Embryonic facial prominence (tissue), 1 donor: Measurements from ENCODE around the gene TICAM1.
A peak's percentile ranks its signal among the peaks of the same experiment; 100 is the strongest.
"Not testable (repeated sequence)": the region's sequence is repeated elsewhere in the genome, so short reads cannot be mapped to it uniquely, and the experiment has no call there.

Source experiments
- DNase-seq: peaks from one replicate; pipeline ENCODE4 v3.0.0-alpha.2; 2016; ENCODE audit errors: extremely low spot score

Gene TICAM1

GRCh38 chr19:4805140-4805539 is 26.4 kb downstream of the TICAM1 start:
- DNase-seq, result not testable (repeated sequence)

DNA sequence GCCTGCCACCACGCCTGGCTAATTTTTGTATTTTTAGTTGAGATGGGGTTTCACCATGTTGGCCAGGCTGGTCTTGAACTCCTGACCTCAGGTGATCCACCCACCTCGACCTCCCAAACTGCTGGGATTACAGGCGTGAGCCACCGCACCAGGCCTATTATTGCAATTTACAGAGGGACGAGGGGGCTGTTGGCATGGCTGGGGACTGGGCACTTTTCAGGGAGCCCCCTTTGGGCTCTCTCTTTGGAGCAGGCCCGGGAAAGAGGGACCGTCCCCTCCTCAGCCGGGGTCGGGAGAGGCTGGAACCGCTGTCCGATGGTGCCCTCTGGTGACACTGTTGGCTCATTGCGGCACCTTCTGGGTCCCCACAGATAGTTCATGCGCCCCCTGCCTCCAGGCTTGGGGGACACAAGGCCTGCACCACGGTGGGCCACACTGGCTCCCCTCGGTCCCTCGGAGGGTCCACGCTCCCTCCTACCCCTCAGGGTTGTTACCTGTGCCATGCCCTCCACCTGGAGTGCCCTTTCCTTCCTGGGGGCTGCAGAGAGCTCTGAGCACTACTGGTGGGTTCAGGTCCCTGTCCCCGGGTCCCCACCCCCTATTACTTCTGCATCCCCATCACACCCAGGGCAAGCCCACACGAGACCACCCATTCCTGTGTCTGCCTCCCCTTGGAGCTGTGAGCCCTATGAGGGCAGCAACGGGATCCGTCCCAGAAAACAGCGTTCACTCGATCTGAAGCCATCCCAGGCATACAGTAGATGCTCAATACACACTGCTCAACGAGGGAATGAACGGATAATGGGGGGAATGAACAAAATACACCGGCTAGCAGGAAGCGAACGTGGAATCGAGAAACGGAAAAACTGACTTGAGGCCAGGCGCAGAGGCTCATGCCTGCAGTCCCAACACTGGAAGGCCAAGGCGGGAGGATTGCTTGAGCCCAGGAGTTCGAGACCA is 27.5 kb downstream of the TICAM1 start:
- no peak for DNase-seq

DNA sequence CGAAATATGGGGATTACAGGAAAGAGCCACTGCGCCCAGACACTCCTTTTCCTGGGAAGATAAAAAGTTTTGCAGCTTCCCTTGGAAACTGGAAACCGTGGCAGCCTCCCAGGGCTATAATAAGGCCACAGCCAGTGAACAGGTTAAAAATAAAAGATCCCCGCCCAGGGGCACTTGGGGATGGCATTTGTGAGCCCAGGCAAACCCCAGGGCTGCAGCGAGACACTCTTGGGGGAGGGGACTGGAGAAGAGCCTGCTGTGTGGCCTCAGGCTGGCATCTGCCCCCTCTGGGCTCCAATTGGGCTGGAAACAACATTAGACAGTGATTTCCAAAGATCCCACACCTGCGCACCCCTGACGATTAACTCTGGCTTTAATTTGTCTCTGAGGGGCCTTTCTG is 28.8 kb downstream of the TICAM1 start:
- no peak for DNase-seq

GRCh38 chr19:4801085-4801619 is 30.4 kb downstream of the TICAM1 start:
- no peak for DNase-seq

DNA sequence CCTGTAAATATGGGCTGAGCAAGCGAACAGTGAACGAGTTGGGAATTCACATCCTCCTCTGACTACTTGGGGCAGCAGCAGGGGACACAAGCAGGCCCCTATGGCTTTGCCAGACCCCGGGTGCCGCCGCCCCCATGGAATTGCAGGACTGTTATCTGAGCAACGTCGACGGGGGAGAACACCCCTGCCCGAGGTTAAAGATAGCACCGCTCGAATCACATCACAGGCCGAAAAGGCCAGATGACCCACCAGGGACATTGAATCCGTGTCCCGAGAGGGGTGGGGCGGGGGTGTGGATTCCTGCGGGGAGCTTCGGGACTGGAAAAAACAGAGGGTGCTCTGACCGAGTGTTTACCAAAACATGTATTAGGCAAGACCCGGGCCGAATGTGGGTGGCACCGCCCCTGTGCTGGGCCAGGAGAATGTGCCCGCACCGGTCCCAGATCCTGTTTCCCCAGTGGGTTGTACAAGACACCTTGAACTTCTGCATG is 30.9 kb downstream of the TICAM1 start:
- DNase-seq, result no peak

GRCh38 chr19:4795400-4795799 is 36.1 kb downstream of the TICAM1 start:
- no peak for DNase-seq

- DNase-seq, result no peak
These were observed 36.5 kb downstream of the TICAM1 start for GRCh38 chr19:4794971-4795370.

GRCh38 chr19:4793278-4793677 is 38.2 kb downstream of the TICAM1 start:
- DNase-seq, result not testable (repeated sequence)

GRCh38 chr19:4792866-4793195 is 38.7 kb downstream of the TICAM1 start:
- DNase-seq, result not testable (repeated sequence)

DNA sequence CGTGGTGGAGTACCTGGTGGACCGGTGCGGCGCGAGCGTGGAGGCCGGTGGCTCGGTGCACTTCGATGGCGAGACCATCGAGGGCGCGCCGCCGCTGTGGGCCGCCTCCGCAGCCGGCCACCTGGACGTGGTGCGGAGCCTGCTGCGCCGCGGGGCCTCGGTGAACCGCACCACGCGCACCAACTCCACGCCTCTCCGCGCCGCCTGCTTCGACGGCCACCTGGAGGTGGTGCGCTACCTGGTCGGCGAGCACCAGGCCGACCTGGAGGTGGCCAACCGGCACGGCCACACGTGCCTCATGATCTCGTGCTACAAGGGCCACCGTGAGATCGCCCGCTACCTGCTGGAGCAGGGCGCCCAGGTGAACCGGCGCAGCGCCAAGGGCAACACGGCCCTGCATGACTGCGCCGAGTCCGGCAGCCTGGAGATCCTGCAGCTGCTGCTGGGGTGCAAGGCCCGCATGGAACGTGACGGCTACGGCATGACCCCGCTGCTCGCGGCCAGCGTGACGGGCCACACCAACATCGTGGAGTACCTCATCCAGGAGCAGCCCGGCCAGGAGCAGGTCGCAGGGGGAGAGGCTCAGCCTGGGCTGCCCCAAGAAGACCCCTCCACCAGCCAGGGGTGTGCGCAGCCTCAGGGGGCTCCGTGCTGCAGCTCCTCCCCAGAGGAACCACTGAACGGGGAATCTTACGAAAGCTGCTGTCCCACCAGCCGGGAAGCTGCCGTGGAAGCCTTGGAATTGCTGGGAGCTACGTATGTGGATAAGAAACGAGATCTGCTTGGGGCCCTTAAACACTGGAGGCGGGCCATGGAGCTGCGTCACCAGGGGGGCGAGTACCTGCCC is 39.3 kb downstream of the TICAM1 start:
- not testable (repeated sequence) for DNase-seq

DNA sequence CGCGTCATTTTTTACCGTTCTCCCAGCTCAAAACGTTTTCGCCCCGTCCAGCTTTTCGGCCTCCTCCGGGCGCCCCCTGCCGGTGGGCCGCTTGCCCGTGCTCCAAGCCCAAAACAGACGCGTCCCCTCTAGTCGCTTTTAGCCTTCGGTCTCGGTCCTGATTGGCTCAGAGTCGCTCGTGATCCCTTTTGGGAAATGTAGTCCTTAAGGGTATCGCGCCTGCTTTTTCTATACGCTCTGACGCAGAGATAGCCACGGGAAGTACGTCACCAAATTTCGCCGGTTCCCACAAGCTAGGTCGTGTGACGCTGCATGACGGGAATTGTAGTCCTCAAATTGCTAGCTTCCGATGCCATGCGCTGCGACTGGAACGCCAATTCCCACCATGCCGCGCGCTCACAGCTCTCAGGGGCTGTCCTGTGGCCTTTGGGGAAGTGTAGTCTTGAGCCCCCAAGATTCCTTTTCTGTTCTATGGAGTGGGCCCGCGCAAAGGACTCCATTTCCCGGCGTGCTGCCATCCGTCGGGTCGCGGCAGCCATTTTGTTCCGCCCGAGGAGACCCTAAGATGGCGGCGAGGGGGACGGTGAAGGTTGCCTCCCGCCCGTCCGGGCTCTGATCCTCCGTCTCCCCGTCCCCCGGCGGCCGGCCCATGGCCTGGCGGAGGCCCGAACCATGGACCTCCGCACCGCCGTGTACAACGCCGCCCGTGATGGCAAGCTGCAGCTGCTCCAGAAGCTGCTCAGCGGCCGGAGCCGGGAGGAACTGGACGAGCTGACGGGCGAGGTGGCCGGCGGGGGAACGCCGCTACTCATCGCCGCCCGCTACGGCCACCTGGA is 40.1 kb downstream of the TICAM1 start, which contains the start of gene FEM1A:
TSS of gene FEM1A (plus strand) at position 552 of the 836 bp plus-strand sequence. CDS start at position 673, 121 bp downstream.
- DNase-seq, result peak; percentile 100

DNA sequence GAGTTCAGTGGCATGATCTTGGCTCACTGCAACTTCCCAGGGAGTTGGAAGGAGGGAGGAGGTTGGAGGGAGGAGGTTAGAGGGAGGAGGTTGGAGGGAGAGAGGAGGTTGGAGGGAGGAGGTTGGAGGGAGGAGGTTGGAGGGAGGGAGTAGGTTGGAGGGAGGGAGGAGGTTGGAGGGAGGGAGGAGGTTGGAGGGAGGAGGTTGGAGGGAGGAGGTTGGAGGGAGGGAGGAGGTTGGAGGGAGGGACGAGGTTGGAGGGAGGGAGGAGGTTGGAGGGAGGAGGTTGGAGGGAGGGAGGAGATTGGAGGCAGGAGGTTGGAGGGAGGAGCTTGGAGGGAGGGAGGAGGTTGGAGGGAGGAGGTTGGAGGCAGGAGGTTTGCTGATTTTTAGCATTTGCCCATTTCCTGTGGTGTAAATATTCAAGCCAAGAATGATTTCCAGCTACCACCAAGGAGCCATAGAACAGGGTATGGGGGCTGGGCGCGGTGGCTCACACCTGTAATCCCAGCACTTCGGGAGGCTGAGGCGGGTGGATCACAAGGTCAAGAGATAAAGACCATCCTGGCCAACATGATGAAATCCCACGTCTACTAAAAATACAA is 45.0 kb downstream of the TICAM1 start:
- DNase-seq, result not testable (repeated sequence)

GRCh38 chr19:4781801-4782200 is 49.7 kb downstream of the TICAM1 start:
- no peak for DNase-seq

- DNase-seq, result no peak
These were observed 50.7 kb downstream of the TICAM1 start for GRCh38 chr19:4780860-4781259.

DNA sequence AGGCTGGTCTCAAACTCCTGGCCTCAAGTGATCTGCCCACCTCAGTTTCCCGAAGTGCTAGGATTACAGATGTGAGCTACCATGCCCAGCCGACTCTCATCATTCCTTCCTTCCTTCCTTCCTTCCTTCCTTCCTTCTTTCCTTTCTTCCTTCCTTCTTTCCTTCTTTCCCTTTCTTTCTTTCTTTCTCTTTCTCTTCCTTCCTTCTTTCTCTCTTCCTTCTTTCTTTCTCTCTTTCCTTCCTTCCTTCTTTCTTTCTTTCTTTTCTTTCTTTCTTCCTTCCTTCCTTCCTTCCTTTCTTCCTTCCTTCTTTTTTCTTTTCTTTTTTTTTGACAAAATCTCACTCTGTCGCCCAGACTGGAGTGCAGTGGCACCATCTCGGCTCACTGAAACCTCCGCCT is 53.4 kb downstream of the TICAM1 start:
- DNase-seq, result not testable (repeated sequence)

GRCh38 chr19:4776436-4777211 is 54.9 kb downstream of the TICAM1 start:
- DNase-seq, result no peak

DNA sequence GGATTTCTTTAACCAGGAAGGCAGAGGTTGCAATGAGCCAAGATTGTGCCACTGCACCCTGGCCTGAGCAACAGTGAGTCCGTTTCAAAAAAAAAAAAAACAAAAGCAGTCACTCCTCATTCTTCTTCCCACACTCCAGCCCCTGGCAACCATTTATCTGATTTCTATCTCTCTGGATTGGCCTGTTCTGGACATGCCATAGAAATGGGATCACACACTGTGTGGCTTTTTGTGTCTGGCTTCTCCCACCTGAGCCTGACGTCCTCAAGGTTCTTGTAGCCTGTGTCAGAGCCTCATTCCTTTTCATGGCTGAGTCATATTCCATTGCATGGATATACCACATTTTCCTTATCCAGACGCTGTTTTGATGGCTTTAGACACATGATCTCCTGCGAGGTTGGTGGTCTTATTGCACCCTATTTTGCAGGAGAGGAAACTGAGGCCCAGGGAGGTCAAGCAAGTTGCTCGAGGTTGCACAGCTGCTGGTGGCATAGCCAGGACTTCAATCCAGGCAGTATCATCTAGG is 55.8 kb downstream of the TICAM1 start:
- no peak for DNase-seq

GRCh38 chr19:4774136-4774535 is 57.4 kb downstream of the TICAM1 start:
- DNase-seq, result no peak

DNA sequence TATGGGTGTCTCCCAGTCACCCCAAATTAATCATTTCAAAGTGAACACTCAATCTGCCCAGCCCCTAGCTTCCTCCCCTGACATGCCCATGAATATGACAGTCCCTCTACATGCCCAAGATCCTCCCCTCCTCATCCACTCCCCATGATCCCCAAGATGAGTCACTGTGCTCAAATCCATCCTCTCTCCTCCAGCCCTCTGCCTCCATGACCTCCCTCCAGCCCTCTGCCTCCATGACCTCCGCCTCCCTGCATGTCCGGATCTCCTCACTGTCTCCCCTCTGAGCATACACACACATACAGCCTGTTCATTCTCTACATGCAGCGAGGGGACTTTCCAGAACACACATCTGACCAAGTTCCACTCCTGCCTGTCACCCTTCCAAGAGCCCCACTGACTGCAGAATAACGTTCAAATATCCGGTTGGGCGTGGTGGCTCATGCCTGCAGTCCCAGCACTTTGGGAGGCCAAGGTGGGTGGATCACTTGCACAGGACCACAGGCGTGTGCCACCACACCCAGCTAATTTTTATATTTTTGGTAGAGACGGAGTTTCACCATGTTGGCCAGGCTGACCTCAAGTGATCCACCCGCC is 58.4 kb downstream of the TICAM1 start:
- no peak for DNase-seq
